ENCODE data around the gene COX4I1.

Gene COX4I1

GRCh38 chr16:85752511-85753420 lies 46.7 kb upstream of the COX4I1 start:
- in situ Hi-C loops (cut with MboI; ENCODE audit: low sequenced_read_pairs, unreplicated experiment) = no loop called here
- no peak for DNase-seq (ENCODE audit: low spot score)
- TF ChIP-seq CTCF (IDR thresholded peaks at IDR 0.05; ENCODE audit: borderline replicate concordance, control extremely low read depth, extremely low read depth, insufficient read depth, missing control alignments) = no peak

- DNase-seq (ENCODE audit: low spot score) = no peak
- in situ Hi-C loops (cut with MboI; ENCODE audit: low sequenced_read_pairs, unreplicated experiment) = no loop called here
Observed at GRCh38 chr16:85753559-85753958, 45.9 kb upstream of the COX4I1 start.

GRCh38 chr16:85753976-85754375 lies 45.5 kb upstream of the COX4I1 start:
- no peak for TF ChIP-seq CTCF (IDR thresholded peaks at IDR 0.05; ENCODE audit: borderline replicate concordance, control extremely low read depth, extremely low read depth, insufficient read depth, missing control alignments)
- DNase-seq (ENCODE audit: low spot score) = no peak
- in situ Hi-C loops (cut with MboI; ENCODE audit: low sequenced_read_pairs, unreplicated experiment) = no loop called here

More at GRCh38 chr16:85753559-85753958, 45.9 kb upstream of the COX4I1 start:
- no peak for TF ChIP-seq CTCF (IDR thresholded peaks at IDR 0.05; ENCODE audit: borderline replicate concordance, control extremely low read depth, extremely low read depth, insufficient read depth, missing control alignments)

- in situ Hi-C loops (cut with MboI; ENCODE audit: low sequenced_read_pairs, unreplicated experiment) = no loop called here
- TF ChIP-seq CTCF (IDR thresholded peaks at IDR 0.05; ENCODE audit: borderline replicate concordance, control extremely low read depth, extremely low read depth, insufficient read depth, missing control alignments) = no peak
- DNase-seq (ENCODE audit: low spot score) = no peak
Observed at GRCh38 chr16:85754413-85754812, 45.1 kb upstream of the COX4I1 start.

GRCh38 chr16:85755929-85756768 lies 43.3 kb upstream of the COX4I1 start:
- DNase-seq (ENCODE audit: low spot score) = peak; percentile 80
- TF ChIP-seq CTCF (IDR thresholded peaks at IDR 0.05; ENCODE audit: borderline replicate concordance, control extremely low read depth, extremely low read depth, insufficient read depth, missing control alignments) = no peak

GRCh38 chr16:85757341-85757822 lies 42.1 kb upstream of the COX4I1 start:
- TF ChIP-seq CTCF (IDR thresholded peaks at IDR 0.05; ENCODE audit: borderline replicate concordance, control extremely low read depth, extremely low read depth, insufficient read depth, missing control alignments) = no peak
- in situ Hi-C loops (cut with MboI; ENCODE audit: low sequenced_read_pairs, unreplicated experiment) = no loop called here

More at GRCh38 chr16:85755929-85756768, 43.3 kb upstream of the COX4I1 start:
- in situ Hi-C loops (cut with MboI; ENCODE audit: low sequenced_read_pairs, unreplicated experiment) = no loop called here

More at GRCh38 chr16:85757341-85757822, 42.1 kb upstream of the COX4I1 start:
- no peak for DNase-seq (ENCODE audit: low spot score)

Measured in GM13976 (cell line).